Measurements from ENCODE around the gene ZNRD2.
"Not testable (repeated sequence)": the region's sequence is repeated elsewhere in the genome, so short reads cannot be mapped to it uniquely, and the experiment has no call there.

ZNRD2 gene

GRCh38 chr11:65555693-65556231, 14.5 kb upstream of the ZNRD2 start:
- DNase-seq (ENCODE audit: low read depth in 2 of 3, low spot score in 1 of 3) = no peak

- DNase-seq (ENCODE audit: low read depth in 2 of 3, low spot score in 1 of 3) = no peak
These were observed 13.6 kb upstream of the ZNRD2 start for GRCh38 chr11:65556470-65557279.

- no peak for DNase-seq (ENCODE audit: low read depth in 2 of 3, low spot score in 1 of 3)
These were observed 12.8 kb upstream of the ZNRD2 start for GRCh38 chr11:65557280-65558001.

- DNase-seq (ENCODE audit: low read depth in 2 of 3, low spot score in 1 of 3) = no peak
These were observed 12.0 kb upstream of the ZNRD2 start, which contains the start of gene LTBP3 for GRCh38 chr11:65558002-65558929. Gene LTBP3 (minus strand): TSS chr11:65558359. CDS start chr11:65557959, 400 bp downstream.

GRCh38 chr11:65558930-65559509, 11.3 kb upstream of the ZNRD2 start:
- no peak for DNase-seq (ENCODE audit: low read depth in 2 of 3, low spot score in 1 of 3)

- DNase-seq (ENCODE audit: low read depth in 2 of 3, low spot score in 1 of 3) = no peak
These were observed 10.7 kb upstream of the ZNRD2 start for GRCh38 chr11:65559535-65559934.

- no peak for DNase-seq (ENCODE audit: low read depth in 2 of 3, low spot score in 1 of 3)
These were observed 10.2 kb upstream of the ZNRD2 start for GRCh38 chr11:65559951-65560537.

GRCh38 chr11:65560555-65561418, 9.5 kb upstream of the ZNRD2 start:
- no peak for DNase-seq (ENCODE audit: low read depth in 2 of 3, low spot score in 1 of 3)

- no peak for DNase-seq (ENCODE audit: low read depth in 2 of 3, low spot score in 1 of 3)
These were observed 8.3 kb upstream of the ZNRD2 start for GRCh38 chr11:65562020-65562419.

- no peak for DNase-seq (ENCODE audit: low read depth in 2 of 3, low spot score in 1 of 3)
These were observed 7.5 kb upstream of the ZNRD2 start for GRCh38 chr11:65562788-65563187.

GRCh38 chr11:65563601-65564000, 6.7 kb upstream of the ZNRD2 start:
- no peak for DNase-seq (ENCODE audit: low read depth in 2 of 3, low spot score in 1 of 3)

GRCh38 chr11:65564879-65565559, 5.3 kb upstream of the ZNRD2 start:
- DNase-seq (ENCODE audit: low read depth in 2 of 3, low spot score in 1 of 3) = not testable (repeated sequence)

GRCh38 chr11:65565624-65566453, 4.4 kb upstream of the ZNRD2 start:
- DNase-seq (ENCODE audit: low read depth in 2 of 3, low spot score in 1 of 3) = no peak

GRCh38 chr11:65569164-65569972, 909 bp upstream of the ZNRD2 start:
- peak in 1 of 3 donors; percentile 62 for DNase-seq (ENCODE audit: low read depth in 2 of 3, low spot score in 1 of 3)

- no peak for DNase-seq (ENCODE audit: low read depth in 2 of 3, low spot score in 1 of 3)
These were observed 1.1 kb downstream of the ZNRD2 start for GRCh38 chr11:65571420-65571819.

- DNase-seq (ENCODE audit: low read depth in 2 of 3, low spot score in 1 of 3) = no peak
These were observed 1.7 kb downstream of the ZNRD2 start for GRCh38 chr11:65571940-65572339.

Data from stimulated activated CD4-positive, alpha-beta T cell treated with anti-CD3 and anti-CD28 coated beads, Interleukin-12 subunit alpha, Interleukin-12 subunit beta, amount 100 ng/mL, for 48 hours (primary cell).